Measurements from ENCODE around the gene SHISA6.
A peak's percentile ranks its signal among the peaks of the same experiment; 100 is the strongest.

The SHISA6 gene

DNA sequence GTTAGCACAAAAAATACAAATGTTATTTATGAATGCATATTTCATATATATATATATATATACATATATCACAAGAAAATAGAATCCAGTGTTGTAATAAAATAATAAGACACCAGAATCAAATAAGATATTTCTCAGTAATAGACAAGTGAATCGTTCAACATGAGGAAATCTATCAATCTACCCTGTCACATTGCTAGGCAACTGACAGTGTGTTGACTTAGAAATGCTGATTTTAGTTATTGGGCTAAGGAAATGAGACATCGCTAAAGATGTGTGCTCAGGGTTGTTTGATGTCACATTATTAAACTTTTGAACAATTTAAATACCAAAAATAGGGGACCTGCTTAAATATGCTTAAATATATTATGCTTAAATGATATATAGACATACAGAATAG, 307.4 kb downstream of the SHISA6 start:
- no peak for DNase-seq

- no peak for DNase-seq
Observed at GRCh38 chr17:11550431-11550830, 309.4 kb downstream of the SHISA6 start.

DNA sequence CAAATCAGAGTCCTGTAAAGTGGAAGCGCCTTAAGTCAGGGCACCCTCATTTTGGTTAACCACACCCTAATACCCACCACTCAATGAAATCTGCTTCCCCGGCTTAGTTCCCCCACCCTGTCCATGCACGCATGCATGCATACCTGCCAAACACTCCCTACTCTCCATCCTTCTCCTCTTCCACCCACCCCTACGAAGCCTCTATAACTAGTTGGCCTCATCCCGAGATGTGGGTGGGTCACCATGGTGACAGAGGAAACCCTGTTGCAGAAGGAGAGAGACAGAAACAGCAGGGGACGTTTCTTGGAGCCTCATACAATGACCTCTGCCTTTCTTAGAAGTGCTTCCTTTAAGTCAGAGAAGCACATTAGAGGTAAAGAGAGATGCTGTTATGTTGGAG, 310.4 kb downstream of the SHISA6 start:
- no peak for DNase-seq

GRCh38 chr17:11553135-11553534, 312.1 kb downstream of the SHISA6 start:
- DNase-seq: no peak

GRCh38 chr17:11554042-11554441, 313.0 kb downstream of the SHISA6 start:
- DNase-seq: no peak

DNA sequence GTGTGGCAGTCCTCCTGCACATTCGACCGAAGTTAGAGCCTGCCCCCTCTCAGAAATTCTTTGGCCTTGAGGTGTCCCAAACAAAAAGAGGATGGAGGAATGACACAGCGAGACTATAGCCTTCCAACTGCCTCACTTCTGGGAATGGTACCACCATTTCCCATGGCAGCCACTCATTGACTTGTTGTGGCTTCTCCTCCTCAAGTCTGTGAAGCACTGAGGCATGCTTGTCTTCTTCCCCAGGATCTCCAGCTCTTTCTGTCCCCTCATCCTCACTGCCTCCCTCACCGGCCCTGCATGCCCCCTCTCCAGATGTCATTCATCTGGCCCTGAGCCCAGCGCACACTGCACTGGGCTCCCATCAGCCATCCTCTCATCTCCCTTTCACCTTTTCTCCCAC, 313.5 kb downstream of the SHISA6 start:
- DNase-seq: no peak

- no peak for DNase-seq
Observed at GRCh38 chr17:11555530-11555929, 314.5 kb downstream of the SHISA6 start.

DNA sequence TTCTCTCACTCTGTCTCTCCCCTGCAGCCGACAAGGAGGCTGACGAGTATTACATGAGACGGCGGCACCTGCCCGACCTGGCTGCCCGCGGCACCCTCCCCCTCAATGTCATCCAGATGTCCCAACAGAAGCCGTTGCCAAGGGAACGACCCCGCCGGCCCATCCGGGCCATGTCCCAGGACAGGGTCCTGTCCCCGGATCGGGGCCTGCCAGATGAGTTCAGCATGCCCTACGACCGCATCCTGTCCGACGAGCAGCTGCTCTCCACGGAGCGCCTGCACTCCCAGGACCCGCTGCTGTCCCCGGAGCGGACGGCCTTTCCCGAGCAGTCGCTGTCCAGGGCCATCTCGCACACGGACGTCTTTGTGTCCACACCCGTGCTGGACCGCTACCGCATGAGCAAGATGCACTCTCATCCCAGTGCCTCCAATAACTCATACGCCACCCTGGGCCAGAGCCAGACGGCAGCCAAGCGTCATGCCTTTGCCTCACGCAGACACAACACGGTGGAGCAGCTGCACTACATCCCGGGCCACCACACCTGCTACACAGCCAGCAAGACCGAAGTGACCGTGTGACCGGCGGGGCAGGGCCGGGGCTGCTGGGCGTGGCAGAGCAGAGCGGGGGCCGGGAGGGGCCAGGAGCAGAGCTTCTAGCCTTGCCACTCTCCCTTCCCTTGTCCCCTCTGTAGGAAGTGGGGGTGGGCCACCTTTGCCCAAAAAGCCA, 316.9 kb downstream of the SHISA6 start:
- DNase-seq: no peak

DNA sequence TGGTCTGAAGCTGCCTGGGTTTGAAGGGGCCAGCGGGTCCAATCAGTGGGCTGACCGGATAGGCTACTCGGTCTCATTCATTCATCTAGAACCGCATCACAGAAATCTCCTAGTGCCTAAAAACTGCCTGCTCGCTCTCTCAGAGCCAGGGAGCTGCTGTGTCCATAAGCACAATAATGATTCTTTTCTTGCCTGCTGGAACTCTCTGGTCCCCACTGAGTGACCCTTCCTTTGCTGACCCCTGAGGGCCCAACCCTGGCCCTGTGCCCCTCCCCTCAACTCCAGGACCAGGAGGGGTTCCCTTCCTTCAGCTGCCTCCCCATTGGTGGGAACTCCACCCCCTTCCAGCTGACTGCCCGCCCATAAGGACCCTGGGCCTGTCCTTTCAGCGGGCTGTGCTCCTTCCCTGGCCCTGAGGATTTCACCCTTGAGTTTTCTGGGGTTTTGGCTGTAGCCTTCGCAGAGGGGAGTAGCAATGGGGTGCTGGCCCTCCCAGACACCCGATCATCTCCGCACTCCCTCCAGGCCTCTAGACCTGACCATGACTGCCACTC, 317.7 kb downstream of the SHISA6 start:
- DNase-seq: no peak

DNA sequence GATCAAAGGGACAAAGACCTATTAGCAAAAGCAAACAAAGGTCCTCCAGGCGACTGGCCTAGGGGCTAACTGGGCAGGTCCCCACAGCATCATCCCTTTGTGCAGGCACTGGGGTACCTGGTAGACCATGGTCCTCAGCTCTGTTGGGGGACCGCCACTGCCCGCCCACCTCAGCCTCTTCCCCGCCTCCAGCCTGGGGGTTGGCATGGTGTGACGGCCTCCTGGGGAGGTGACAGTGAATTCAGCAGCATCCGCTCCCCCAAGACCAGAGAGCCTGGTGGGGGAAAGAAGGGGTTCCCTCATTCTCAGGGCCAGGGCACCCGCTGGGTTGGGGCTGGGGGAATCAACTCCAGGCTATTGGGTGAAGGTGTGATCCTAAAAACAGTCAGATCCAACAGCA, 318.6 kb downstream of the SHISA6 start:
- DNase-seq: no peak

GRCh38 chr17:11561281-11561680, 320.3 kb downstream of the SHISA6 start:
- DNase-seq: no peak

GRCh38 chr17:11561702-11562101, 320.7 kb downstream of the SHISA6 start:
- no peak for DNase-seq

GRCh38 chr17:11564589-11565380, 323.8 kb downstream of the SHISA6 start:
- DNase-seq: no peak

GRCh38 chr17:11565591-11565990, 324.6 kb downstream of the SHISA6 start:
- DNase-seq: no peak

- DNase-seq: no peak
Observed at GRCh38 chr17:11578998-11579397, 338.0 kb downstream of the SHISA6 start.

DNA sequence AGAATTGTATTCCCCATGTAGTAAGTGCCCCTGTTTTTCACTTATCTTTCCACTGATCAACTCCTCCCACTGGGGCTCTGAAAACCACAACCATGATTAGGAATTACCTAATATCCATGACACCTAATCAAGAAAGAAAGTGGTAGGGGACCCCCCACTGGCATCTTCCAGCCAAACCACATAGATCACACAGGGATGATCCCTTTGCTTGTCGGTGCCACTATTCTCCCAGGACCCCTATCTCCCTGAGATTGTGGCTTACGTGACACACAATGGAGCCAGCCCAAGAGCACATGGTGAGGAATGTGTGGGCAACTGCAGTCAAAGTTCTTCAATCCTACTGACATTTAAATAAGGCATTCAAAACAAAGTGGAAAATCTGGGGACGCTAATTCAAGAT, 339.7 kb downstream of the SHISA6 start:
- DNase-seq: no peak

DNA sequence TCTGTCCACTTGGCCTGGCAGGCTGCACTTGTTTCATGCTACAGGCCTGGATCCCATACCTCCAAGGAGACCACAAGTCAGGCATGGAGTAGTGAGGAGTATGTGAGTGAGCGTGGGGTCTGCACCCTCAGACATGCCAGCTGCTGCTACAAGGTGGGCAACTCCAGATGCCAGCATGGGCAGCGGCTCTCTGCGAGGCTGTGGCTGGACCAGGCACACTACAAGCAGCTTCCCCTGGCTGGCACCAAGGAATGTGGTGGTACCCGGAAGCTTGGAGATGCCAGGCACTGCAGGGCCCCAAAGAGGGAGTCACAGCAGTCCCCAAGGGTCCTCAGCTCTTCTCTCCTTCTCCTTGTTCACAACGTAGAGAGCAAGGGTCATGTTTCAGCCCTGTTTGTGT, 341.2 kb downstream of the SHISA6 start:
- no peak for DNase-seq

DNA sequence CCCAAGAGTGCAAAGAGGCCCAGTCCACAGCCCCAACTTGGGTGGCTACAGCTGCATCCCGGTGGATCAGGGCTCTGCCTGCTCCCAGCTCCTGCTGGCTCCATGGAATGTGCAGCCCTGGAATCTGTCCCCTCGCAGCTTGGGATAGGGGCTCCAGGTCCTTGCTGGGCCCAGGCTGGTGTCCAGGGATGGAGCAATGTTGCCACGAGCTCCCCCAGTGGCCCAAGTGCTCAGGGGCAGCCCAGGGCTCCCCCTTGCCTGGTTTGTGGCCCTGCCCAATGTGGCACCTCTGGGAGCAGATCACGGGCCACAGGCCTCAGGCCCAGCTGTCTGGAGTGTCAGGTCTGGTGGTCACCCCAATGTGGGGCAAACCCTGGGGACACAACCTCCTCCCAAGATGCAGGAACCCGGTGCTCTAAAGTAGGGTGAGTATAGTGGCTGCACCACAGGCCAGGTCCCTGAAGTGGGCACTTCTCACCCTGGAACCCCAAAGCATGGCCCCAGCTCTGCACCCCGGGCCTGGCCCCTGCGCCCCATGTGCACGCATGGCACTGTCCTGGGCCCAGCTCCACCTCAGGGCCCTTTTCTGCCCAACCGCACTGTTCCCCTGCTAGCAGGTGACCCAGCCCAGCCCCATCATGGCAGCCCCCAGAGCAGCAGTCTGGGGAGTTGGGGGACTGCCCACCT, 342.4 kb downstream of the SHISA6 start:
- no peak for DNase-seq

DNA sequence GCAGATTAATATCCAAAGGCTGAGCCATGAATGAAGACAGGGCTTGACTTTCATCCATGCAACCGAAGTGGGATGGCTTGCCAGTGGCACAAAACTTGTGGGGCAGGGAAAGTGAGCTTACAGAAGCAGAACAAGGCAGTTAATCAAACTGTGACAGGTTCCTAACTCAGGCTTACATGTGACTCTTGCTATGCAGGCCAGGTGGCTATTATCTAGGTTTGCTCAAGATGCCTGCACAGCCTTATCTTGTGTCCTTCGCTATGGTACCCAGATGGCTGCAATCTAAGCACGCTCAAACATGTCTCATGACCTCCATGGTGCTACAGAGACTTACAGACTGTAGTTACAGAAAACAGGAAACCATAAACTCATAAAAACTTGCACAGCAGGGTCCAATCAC, 348.7 kb downstream of the SHISA6 start:
- no peak for DNase-seq

- peak; percentile 37 for DNase-seq
Observed at GRCh38 chr17:11598274-11599221, 357.5 kb downstream of the SHISA6 start, which contains the start of gene DNAH9. TSS of gene DNAH9 (plus strand) at chr17:11598470. CDS start at chr17:11598499, 29 bp downstream.

GRCh38 chr17:11601661-11602060, 360.6 kb downstream of the SHISA6 start:
- DNase-seq: no peak

DNA sequence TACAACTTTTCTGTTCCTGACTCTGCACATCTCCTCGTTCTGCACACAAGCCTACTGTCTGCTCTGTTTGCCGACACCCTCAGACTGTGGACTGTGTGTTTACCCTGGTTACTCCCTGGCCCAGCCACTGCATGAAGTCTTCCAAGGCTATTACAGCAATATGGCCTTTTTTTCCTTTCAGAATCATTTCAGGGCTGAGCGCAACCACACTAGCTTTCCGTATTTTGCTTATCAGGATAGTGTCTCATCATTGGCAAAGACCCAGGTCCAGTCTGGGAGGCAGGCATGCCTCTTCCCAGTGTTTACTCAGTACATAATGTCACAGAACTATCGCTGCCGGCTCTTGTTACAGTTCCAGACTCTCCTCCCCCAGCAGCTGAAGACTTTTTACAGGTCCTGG, 367.4 kb downstream of the SHISA6 start:
- DNase-seq: no peak
